IMR-90 (cell line): Measurements from ENCODE around the gene NCKAP5.

Experiments
- BHLHE40 ChIP-seq: fragments of 150-350 bp; IDR thresholded peaks from 2 replicates; pipeline ENCODE4 v1.6.1; 2016; ENCODE audit warnings: mild to moderate bottlenecking, low read depth, low read length
- CEBPB ChIP-seq: IDR thresholded peaks from 2 replicates; pipeline ENCODE4 v1.6.1; 2012; ENCODE audit warnings: low read depth, low read length, improper control_type of control experiment
- CHD1 ChIP-seq: IDR thresholded peaks from 2 replicates; pipeline ENCODE4 v1.6.1; 2012; ENCODE audit warnings: low read depth, low read length, improper control_type of control experiment
- CTCF ChIP-seq: conservative IDR thresholded peaks from 2 replicates; pipeline ENCODE4 v1.5.1; 2012; ENCODE audit warnings: mild to moderate bottlenecking, low read depth, low read length, improper control_type of control experiment
- ELK1 ChIP-seq: fragments of 150-350 bp; IDR thresholded peaks from 2 replicates; pipeline ENCODE4 v1.6.1; 2016; ENCODE audit warnings: low read depth, mild to moderate bottlenecking, low read length, moderate library complexity, borderline replicate concordance
- FOS ChIP-seq: fragments of 150-350 bp; IDR thresholded peaks from 2 replicates; pipeline ENCODE4 v1.6.1; 2016; ENCODE audit warnings: low read depth, low read length
- MAFK ChIP-seq: IDR thresholded peaks from 2 replicates; pipeline ENCODE4 v1.6.1; 2012; ENCODE audit warnings: low read depth, low read length, improper control_type of control experiment
- MXI1 ChIP-seq: IDR thresholded peaks from 2 replicates; pipeline ENCODE4 v1.6.1; 2012; ENCODE audit warnings: low read depth, mild to moderate bottlenecking, low read length, moderate library complexity, borderline replicate concordance
- POLR2A ChIP-seq: IDR thresholded peaks from 2 replicates; pipeline ENCODE4 v1.6.1; 2012; ENCODE audit warnings: mild to moderate bottlenecking, low read depth, low read length
- RAD21 ChIP-seq: IDR thresholded peaks from 2 replicates; pipeline ENCODE4 v1.6.1; 2012; ENCODE audit warnings: low read length, improper control_type of control experiment
- RCOR1 ChIP-seq: IDR thresholded peaks from 2 replicates; pipeline ENCODE4 v1.6.1; 2012; ENCODE audit warnings: mild to moderate bottlenecking, low read length, improper control_type of control experiment; ENCODE audit not compliant: insufficient replicate concordance
- RFX5 ChIP-seq: IDR thresholded peaks from 2 replicates; pipeline ENCODE4 v1.8.0; 2012; ENCODE audit warnings: low read depth, mild to moderate bottlenecking, low read length, moderate library complexity
- SMC3 ChIP-seq: fragments of 150-350 bp; IDR thresholded peaks from 2 replicates; pipeline ENCODE4 v1.6.1; 2016; ENCODE audit warnings: low read depth, mild to moderate bottlenecking, antibody characterized with exemption, low read length, moderate library complexity
- USF2 ChIP-seq: fragments of 150-350 bp; IDR thresholded peaks from 2 replicates; pipeline ENCODE4 v1.6.1; 2017; ENCODE audit warnings: mild to moderate bottlenecking, antibody characterized with exemption, low read length, low read depth

GRCh38 chr2:133252780-133253355 lies 315.4 kb downstream of the NCKAP5 start:
- no peak for TF ChIP-seq USF2
- no peak for TF ChIP-seq CTCF
- no peak for TF ChIP-seq BHLHE40
- no peak for TF ChIP-seq FOS
- TF ChIP-seq POLR2A: no peak
- no peak for TF ChIP-seq MXI1
- no peak for TF ChIP-seq CEBPB
- TF ChIP-seq SMC3: no peak
- no peak for TF ChIP-seq RFX5
- no peak for TF ChIP-seq MAFK
- TF ChIP-seq RAD21: no peak
- TF ChIP-seq RCOR1: no peak
- no peak for TF ChIP-seq ELK1
- no peak for TF ChIP-seq CHD1
